ENCODE measurements around the gene CCL25. TPM values are rescaled to one million over a fixed set of nuclear protein-coding genes. Genes with fewer than 3 reads are reported as not detected.
A peak's percentile ranks its signal among the peaks of the same experiment; 100 is the strongest.

The CCL25 gene
- total and polyA plus RNA-seq, 9 of the 15 experiments (the other 6 are each of a cell fraction or from before 2014, with no cell fraction given) = 0.15 TPM; not detected in 8

DNA sequence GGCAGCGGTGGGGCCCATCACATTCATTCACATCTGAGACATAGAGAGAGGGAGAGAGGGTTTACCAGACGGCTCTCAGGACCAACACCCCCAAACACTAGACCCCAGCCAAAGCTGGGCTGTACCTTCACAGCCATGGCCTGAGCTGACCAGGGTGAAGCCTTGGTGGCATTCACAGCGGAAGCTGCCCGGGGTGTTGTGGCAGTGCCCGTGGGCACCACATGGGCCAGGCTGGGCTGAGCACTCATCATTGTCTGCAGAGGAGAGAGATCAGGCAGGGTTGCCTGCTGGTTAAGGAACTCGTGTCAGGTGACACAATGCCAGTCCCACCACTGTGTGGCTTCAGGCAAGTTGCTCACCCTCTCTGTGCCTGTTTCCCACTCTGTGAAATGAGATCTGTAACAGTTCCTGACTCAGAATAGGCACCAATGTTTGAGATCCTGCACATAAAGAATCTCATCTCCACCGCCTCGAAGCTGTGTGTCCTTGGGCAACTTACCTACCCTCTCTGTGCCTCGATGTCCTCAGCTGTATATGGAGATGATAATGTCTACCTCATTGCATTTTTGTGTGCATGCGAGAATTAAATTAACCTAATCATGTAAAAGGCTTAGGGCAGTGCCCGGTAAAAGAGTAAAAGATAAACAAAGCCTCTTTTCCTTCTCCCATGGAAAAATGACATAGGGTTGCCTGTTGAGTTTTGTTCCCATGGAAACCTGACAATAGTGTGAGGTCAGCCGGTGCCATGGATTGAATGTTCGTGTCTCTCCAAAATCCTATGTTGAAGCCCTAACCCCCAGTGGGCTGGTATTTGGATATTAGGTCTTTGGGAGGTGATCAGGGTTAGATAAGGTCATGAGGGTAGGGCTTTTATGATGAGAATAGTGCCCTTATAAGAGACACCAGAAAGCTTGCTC is 22.9 kb downstream of the CCL25 start (continued):
- TF ChIP-seq, protein P1, sequence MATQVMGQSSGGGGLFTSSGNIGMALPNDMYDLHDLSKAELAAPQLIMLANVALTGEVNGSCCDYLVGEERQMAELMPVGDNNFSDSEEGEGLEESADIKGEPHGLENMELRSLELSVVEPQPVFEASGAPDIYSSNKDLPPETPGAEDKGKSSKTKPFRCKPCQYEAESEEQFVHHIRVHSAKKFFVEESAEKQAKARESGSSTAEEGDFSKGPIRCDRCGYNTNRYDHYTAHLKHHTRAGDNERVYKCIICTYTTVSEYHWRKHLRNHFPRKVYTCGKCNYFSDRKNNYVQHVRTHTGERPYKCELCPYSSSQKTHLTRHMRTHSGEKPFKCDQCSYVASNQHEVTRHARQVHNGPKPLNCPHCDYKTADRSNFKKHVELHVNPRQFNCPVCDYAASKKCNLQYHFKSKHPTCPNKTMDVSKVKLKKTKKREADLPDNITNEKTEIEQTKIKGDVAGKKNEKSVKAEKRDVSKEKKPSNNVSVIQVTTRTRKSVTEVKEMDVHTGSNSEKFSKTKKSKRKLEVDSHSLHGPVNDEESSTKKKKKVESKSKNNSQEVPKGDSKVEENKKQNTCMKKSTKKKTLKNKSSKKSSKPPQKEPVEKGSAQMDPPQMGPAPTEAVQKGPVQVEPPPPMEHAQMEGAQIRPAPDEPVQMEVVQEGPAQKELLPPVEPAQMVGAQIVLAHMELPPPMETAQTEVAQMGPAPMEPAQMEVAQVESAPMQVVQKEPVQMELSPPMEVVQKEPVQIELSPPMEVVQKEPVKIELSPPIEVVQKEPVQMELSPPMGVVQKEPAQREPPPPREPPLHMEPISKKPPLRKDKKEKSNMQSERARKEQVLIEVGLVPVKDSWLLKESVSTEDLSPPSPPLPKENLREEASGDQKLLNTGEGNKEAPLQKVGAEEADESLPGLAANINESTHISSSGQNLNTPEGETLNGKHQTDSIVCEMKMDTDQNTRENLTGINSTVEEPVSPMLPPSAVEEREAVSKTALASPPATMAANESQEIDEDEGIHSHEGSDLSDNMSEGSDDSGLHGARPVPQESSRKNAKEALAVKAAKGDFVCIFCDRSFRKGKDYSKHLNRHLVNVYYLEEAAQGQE (IDR thresholded peaks at IDR 0.05; ENCODE audit: borderline replicate concordance) = no peak
- TF ChIP-seq, protein P1 (CRISPR knock-in tag; IDR thresholded peaks at IDR 0.05; ENCODE audit: low read depth) = no peak
- peak in 1 of 2 experiments; percentile 27; a peak in 1 of 4 replicates for TF ChIP-seq RCOR1 (IDR thresholded peaks at IDR 0.05; ENCODE audit: borderline replicate concordance in 1 of 2, low read depth in 2 of 2, low read length in 2 of 2)
- no peak for TF ChIP-seq TBL1XR1 (IDR thresholded peaks at IDR 0.05; ENCODE audit: low read length in 2 of 2)
- no peak for TF ChIP-seq HMG20A (CRISPR knock-in tag; conservative IDR thresholded peaks at IDR 0.05)
- TF ChIP-seq RBBP5 (IDR thresholded peaks at IDR 0.05; ENCODE audit: borderline replicate concordance, insufficient read depth, low read length, poor library complexity, severe bottlenecking) = no peak
- no peak for TF ChIP-seq ZC3H8 (IDR thresholded peaks at IDR 0.05)
- TF ChIP-seq HDAC2 (IDR thresholded peaks at IDR 0.05) = peak; percentile 67; the same call in 1 of the 2 replicates
- TF ChIP-seq ZNF717 (CRISPR knock-in tag; IDR thresholded peaks at IDR 0.05) = no peak
- TF ChIP-seq BRCA1 (IDR thresholded peaks at IDR 0.05) = no peak
- no peak for TF ChIP-seq BRCA1 (CRISPR knock-in tag; IDR thresholded peaks at IDR 0.05)
- TF ChIP-seq POLR3A (IDR thresholded peaks at IDR 0.05; ENCODE audit: borderline replicate concordance, extremely low read depth, insufficient read depth, insufficient read length) = no peak
- TF ChIP-seq OTX1 (CRISPR knock-in tag; IDR thresholded peaks at IDR 0.05) = no peak
- no peak for TF ChIP-seq ZFP30 (CRISPR knock-in tag; IDR thresholded peaks at IDR 0.05; ENCODE audit: borderline replicate concordance)
- no peak for TF ChIP-seq TCF7L2 (IDR thresholded peaks at IDR 0.05; ENCODE audit: low read depth, low read length)
- no peak for TF ChIP-seq MCM7 (IDR thresholded peaks at IDR 0.05)
- peak; percentile 94 for TF ChIP-seq RBM25 (IDR thresholded peaks at IDR 0.05; ENCODE audit: low read depth, low read length, severe bottlenecking)
- TF ChIP-seq HSF4 (CRISPR knock-in tag; IDR thresholded peaks at IDR 0.05; ENCODE audit: borderline replicate concordance) = no peak
- TF ChIP-seq HNRNPH1 (optimal IDR thresholded peaks at IDR 0.05; ENCODE audit: low read depth, low read length) = no peak
- TF ChIP-seq ZNF79 (CRISPR knock-in tag; IDR thresholded peaks at IDR 0.05; ENCODE audit: low read depth) = no peak
